ENCODE data around the gene OTP.

DNA sequence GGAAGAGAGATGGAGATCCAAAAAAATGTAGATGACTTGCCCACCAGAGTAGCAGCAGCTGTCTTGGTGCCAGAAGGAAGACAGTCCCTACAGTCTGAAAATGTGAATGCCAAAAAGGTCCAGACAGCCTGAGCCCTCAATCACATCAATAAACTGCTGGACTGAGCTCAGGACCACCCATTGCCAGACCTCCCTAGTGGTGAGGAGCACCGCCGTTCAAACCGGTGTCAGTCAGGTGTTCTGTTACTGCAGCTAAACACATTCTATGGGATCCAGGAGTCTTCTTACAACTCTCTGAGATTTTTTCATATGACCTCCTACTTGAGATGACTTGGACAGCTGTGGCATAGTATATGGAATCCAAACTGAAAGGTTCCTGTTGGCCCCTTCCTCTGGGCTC lies 32.0 kb upstream of the OTP start:
- TF ChIP-seq, protein P1, sequence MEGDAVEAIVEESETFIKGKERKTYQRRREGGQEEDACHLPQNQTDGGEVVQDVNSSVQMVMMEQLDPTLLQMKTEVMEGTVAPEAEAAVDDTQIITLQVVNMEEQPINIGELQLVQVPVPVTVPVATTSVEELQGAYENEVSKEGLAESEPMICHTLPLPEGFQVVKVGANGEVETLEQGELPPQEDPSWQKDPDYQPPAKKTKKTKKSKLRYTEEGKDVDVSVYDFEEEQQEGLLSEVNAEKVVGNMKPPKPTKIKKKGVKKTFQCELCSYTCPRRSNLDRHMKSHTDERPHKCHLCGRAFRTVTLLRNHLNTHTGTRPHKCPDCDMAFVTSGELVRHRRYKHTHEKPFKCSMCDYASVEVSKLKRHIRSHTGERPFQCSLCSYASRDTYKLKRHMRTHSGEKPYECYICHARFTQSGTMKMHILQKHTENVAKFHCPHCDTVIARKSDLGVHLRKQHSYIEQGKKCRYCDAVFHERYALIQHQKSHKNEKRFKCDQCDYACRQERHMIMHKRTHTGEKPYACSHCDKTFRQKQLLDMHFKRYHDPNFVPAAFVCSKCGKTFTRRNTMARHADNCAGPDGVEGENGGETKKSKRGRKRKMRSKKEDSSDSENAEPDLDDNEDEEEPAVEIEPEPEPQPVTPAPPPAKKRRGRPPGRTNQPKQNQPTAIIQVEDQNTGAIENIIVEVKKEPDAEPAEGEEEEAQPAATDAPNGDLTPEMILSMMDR (IDR thresholded peaks at IDR 0.05; ENCODE audit: insufficient read depth, low read length, poor library complexity, severe bottlenecking) = no peak
- no peak for TF ChIP-seq EZH2phosphoT487 (conservative IDR thresholded peaks at IDR 0.05; ENCODE audit: low read length)

All from SU-DHL-6 (cell line).